MCF 10A (cell line): ENCODE data around the gene FAM161A. TPM values are rescaled to one million over a fixed set of nuclear protein-coding genes. Genes with fewer than 3 reads are reported as not detected.

Experiments used
- BruUV-seq: library from RNA; stranded (reverse); fragments of 400-500 nt; replicated peaks from 2 replicates; lab custom pipeline; 2021; lab: Mats Ljungman, UMichigan
- CTCF ChIA-PET: fragments of 300-600 bp; sonication (Branson Sonifier 250); formaldehyde crosslinking; extraction: SDS; loops from one replicate; lab custom pipeline; 2021; ENCODE audit warnings: antibody characterized with exemption, inconsistent platforms; lab: Yijun Ruan, JAX
- POLR2A ChIA-PET: fragments of 300-600, 350-650 bp; sonication (Branson Sonifier 250); formaldehyde crosslinking; extraction: SDS; loops from one replicate; lab custom pipeline; 2020; ENCODE audit warnings: antibody characterized with exemption, inconsistent platforms; lab: Yijun Ruan, JAX
- DNase-seq: peaks from one replicate; pipeline ENCODE4 v3.0.0-alpha.2; 2018; ENCODE audit not compliant: unreplicated experiment
- H3K27ac Mint-ChIP-seq: one replicate; pipeline ENCODE4 v1.8.0; 2022; ENCODE audit warnings: mild to moderate bottlenecking, low read depth, mixed read lengths; ENCODE audit not compliant: unreplicated experiment
- H3K27me3 Mint-ChIP-seq: one replicate; pipeline ENCODE4 v1.8.0; 2022; ENCODE audit warnings: mixed read lengths; ENCODE audit not compliant: insufficient read depth, unreplicated experiment
- H3K36me3 Mint-ChIP-seq: one replicate; pipeline ENCODE4 v1.8.0; 2022; ENCODE audit warnings: mild to moderate bottlenecking, moderate library complexity, mixed read lengths; ENCODE audit not compliant: insufficient read depth, unreplicated experiment
- H3K4me1 Mint-ChIP-seq: one replicate; pipeline ENCODE4 v1.8.0; 2022; ENCODE audit warnings: mixed read lengths; ENCODE audit not compliant: insufficient read depth, unreplicated experiment
- H3K4me3 Mint-ChIP-seq: one replicate; pipeline ENCODE4 v1.8.0; 2022; ENCODE audit warnings: mild to moderate bottlenecking, moderate library complexity, mixed read lengths; ENCODE audit not compliant: unreplicated experiment
- H3K9me3 Mint-ChIP-seq: one replicate; pipeline ENCODE4 v1.8.0; 2022; ENCODE audit warnings: mixed read lengths; ENCODE audit not compliant: unreplicated experiment
- intact Hi-C: fragments of 100-400 bp; cut with micrococcal nuclease; formaldehyde crosslinking; loops from 2 replicates; pipeline ENCODE4 v1.14.1; 2022
- total RNA-seq: library from RNA; stranded (reverse); gene quantifications from 2 replicates; pipeline ENCODE4 v1.2.3, GENCODE V29; 2022
- TF ChIP-seq, protein P1 (sequence below): fragments of 200-600 bp; IDR thresholded peaks from one replicate; pipeline ENCODE4 v1.8.0; 2022; ENCODE audit warnings: antibody characterized with exemption, mild to moderate bottlenecking; ENCODE audit not compliant: unreplicated experiment

Gene FAM161A
- total RNA-seq, 1 experiment from 2014 or later = 1.7 TPM

GRCh38 chr2:61786876-61787275, 67.0 kb downstream of the FAM161A start:
- no peak overlapping the region for H3K27ac Mint-ChIP-seq
- no peaks in the 10 kb centered on the region for H3K27me3 Mint-ChIP-seq
- DNase-seq = no peak
- H3K36me3 Mint-ChIP-seq = no peaks in the 10 kb centered on the region
- TF ChIP-seq, protein P1, sequence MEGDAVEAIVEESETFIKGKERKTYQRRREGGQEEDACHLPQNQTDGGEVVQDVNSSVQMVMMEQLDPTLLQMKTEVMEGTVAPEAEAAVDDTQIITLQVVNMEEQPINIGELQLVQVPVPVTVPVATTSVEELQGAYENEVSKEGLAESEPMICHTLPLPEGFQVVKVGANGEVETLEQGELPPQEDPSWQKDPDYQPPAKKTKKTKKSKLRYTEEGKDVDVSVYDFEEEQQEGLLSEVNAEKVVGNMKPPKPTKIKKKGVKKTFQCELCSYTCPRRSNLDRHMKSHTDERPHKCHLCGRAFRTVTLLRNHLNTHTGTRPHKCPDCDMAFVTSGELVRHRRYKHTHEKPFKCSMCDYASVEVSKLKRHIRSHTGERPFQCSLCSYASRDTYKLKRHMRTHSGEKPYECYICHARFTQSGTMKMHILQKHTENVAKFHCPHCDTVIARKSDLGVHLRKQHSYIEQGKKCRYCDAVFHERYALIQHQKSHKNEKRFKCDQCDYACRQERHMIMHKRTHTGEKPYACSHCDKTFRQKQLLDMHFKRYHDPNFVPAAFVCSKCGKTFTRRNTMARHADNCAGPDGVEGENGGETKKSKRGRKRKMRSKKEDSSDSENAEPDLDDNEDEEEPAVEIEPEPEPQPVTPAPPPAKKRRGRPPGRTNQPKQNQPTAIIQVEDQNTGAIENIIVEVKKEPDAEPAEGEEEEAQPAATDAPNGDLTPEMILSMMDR = no peak
- ChIA-PET CTCF (interaction anchor here (0.7 kb wide), 1 partner anchor 12 kb away, joined by 3 read pairs; no protein-coding TSS in a partner anchor), POLR2A (interaction anchor here (0.6 kb wide), 1 partner anchor 188 kb away, joined by 5 read pairs; no protein-coding TSS in a partner anchor)
- no peak overlapping the region for H3K4me3 Mint-ChIP-seq
- intact Hi-C loops = no loop called here
- no TSS peak for BruUV-seq
- H3K9me3 Mint-ChIP-seq = peaks cover 1% of the 10 kb centered on the region
- no peaks in the 10 kb centered on the region for H3K4me1 Mint-ChIP-seq

GRCh38 chr2:61785583-61785982, 68.3 kb downstream of the FAM161A start:
- no peak for DNase-seq
- H3K27me3 Mint-ChIP-seq = no peaks in the 10 kb centered on the region
- TF ChIP-seq, protein P1 = no peak
- intact Hi-C loops = no loop called here
- H3K36me3 Mint-ChIP-seq = no peaks in the 10 kb centered on the region
- no peaks in the 10 kb centered on the region for H3K4me1 Mint-ChIP-seq
- H3K4me3 Mint-ChIP-seq = no peak overlapping the region
- no peak overlapping the region for H3K27ac Mint-ChIP-seq
- peaks cover 12% of the 10 kb centered on the region for H3K9me3 Mint-ChIP-seq
- no TSS peak for BruUV-seq
- CTCF ChIA-PET = no interaction called here
- POLR2A ChIA-PET = no interaction called here

DNA sequence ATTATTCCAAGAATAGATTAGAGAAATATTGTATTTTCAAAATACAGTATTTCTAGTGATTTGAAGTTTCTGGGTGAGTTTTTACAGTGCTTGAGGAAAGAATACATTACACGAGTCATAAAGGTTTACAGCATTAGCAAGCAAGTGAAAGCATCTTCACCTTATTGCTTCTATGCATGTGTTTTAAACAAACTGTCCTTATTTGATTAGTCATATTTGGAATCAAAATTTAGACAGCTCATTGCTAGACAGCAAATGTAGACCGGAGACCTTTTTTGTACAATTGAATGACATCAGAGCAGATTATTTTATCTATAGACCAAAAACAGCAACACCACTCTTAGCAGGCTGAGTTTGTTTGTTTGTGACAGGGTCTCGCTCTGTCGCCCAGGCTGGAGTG, 69.2 kb downstream of the FAM161A start:
- H3K27me3 Mint-ChIP-seq = no peaks in the 10 kb centered on the region
- POLR2A ChIA-PET = no interaction called here
- no TSS peak for BruUV-seq

DNA sequence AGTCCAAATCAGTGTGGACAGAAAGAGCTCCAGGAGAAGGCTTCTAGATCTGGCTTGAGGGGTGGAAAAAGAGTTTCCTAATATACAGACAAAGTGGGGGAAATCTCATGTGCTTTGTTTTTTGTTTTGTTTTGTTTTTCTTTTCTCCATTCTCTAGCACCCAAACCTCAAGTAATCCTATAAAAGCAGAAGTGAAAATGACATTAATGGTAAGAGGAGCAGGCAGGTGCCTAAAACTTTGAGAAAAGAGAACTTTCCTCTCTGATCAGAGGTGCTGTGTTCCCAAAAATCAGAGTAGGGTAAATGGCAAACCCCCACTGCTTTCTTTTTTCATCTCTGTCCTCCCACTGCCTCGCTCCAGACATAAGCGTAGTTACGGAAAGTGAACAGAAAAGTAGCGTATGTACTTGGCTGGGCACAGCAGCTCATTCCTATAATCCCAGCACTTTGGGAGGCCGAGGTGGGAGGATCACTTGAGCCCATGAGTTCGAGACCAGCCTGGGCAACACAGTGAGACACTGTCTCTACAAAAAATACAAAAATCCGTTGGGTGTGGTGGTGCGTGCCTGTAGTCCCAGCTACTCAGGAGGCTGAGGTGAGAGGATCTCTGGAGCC, 77.8 kb downstream of the FAM161A start:
- no TSS peak for BruUV-seq
- intact Hi-C loops = no loop called here
- no peaks in the 10 kb centered on the region for H3K36me3 Mint-ChIP-seq
- ChIA-PET CTCF (no interaction called here), POLR2A (no interaction called here)
- H3K27ac Mint-ChIP-seq = no peak overlapping the region
- H3K4me3 Mint-ChIP-seq = no peak overlapping the region
- peaks cover under 1% of the 10 kb centered on the region for H3K4me1 Mint-ChIP-seq
- DNase-seq = no peak
- TF ChIP-seq, protein P1 = no peak
- peaks cover 3% of the 10 kb centered on the region for H3K9me3 Mint-ChIP-seq
- H3K27me3 Mint-ChIP-seq = no peaks in the 10 kb centered on the region

More for the DNA sequence above, 69.2 kb downstream of the FAM161A start:
- Mint-ChIP-seq H3K9me3 (peaks cover 12% of the 10 kb centered on the region), H3K4me1 (no peaks in the 10 kb centered on the region), H3K4me3 (no peak overlapping the region), H3K27ac (no peak overlapping the region), H3K36me3 (no peaks in the 10 kb centered on the region)
- no peak for DNase-seq
- intact Hi-C loops = no loop called here
- CTCF ChIA-PET = interaction anchor here (0.9 kb wide), 1 partner anchor 8 kb away, joined by 3 read pairs; no protein-coding TSS in a partner anchor
- TF ChIP-seq, protein P1 = no peak

Other genes with a start within 250 kb of the FAM161A start
- 176 and 203 TPM in 2 replicates for gene CCT4, start 34.6 kb upstream of the FAM161A start, total RNA-seq
- 33.8 and 38.7 TPM in 2 replicates for gene COMMD1, start 51.6 kb upstream of the FAM161A start, total RNA-seq